ENCODE measurements around the gene ZNRF1.
"Not testable (repeated sequence)": the region's sequence is repeated elsewhere in the genome, so short reads cannot be mapped to it uniquely, and the experiment has no call there.

ZNRF1 gene

DNA sequence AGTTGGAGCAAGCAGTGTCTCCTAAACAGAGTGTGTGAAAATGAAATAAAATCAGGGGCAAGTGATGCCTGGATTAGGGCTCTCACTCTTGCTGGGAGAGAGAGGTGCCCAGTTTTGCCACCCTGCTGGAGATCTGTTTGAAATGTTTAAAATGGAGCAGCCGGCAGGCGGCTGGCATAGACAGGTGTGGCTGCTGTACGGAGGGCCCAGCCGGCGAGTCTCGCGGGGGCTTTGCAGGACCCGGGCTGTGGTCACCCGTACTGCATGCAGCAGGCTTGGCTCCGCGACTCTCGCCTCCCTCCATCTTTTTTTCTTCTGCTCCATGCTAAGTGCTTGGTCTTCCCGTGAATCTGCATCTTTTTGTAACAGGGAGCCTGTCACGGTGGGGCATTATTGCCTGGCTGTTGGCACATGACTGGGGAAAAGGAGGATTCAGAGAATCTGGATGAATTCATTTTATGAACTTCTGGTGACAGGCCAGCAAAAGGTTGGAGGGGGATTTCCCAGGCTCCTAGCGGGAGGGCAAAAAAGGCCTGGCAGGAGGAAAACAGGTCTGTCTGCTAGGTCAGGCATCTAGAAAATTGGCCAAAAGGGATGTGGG, 1.8 kb downstream of the ZNRF1 start:
- DNase-seq (ENCODE audit: low read depth in 1 of 2, low spot score in 1 of 2): no peak

DNA sequence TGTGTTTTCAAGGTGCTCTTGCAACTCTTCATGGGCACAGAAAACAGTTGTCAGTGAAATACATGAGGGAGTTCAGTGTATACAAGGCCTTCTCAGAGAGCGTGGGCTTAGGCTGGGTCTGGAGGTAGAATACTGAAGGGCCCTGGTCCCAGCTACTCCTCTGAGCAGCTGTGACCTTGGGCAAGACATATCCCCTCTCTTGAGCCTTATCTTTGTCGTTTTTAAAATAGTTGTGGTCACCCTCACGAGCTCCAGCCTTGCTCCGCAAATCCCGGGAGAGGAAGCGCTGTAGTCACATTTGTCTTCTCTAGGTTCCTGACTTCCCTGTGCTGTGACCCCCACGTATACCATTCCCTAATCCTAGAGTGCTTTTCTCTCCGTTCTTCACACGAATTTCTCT, 3.6 kb downstream of the ZNRF1 start:
- DNase-seq (ENCODE audit: low read depth in 1 of 2, low spot score in 1 of 2): no peak

DNA sequence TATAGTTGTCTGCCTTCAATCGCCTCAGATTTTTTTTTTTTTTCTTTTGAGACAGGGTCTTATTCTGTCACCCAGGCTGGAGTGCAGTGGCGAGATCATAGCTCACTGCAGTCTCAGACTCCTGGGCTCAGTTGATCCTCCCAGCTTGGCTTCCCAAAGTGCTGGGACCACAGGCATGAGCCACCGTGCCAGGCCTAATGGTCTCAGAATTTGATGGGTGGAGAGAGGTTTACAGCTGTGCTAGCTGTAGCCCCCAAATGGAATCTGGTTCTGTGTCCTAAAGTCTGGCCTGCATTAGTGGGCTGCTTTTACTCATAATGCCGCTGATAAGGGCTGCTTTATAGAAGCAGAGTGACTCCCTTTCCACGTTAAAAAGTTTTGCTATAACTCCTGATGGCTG, 5.1 kb downstream of the ZNRF1 start:
- no peak for DNase-seq (ENCODE audit: low read depth in 1 of 2, low spot score in 1 of 2)

DNA sequence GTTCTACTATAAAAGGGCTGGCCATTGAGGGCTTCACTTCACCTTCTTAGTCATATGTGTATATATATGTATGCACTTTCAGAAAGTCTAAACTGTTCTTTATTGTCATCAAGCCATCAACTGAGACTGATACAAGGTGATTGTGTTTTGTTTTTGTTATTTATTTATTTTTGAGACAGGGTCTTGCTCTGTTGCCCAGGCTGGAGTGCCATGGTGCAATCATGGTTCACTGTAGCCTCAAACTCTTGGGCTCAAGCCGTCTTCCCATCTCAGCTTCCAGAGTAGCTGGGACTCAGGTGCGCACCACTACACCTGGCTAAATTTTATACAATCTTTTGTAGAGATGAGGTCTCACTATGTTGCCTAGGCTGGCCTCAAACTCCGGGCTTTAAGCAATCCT, 5.6 kb downstream of the ZNRF1 start:
- DNase-seq (ENCODE audit: low read depth in 1 of 2, low spot score in 1 of 2): no peak

DNA sequence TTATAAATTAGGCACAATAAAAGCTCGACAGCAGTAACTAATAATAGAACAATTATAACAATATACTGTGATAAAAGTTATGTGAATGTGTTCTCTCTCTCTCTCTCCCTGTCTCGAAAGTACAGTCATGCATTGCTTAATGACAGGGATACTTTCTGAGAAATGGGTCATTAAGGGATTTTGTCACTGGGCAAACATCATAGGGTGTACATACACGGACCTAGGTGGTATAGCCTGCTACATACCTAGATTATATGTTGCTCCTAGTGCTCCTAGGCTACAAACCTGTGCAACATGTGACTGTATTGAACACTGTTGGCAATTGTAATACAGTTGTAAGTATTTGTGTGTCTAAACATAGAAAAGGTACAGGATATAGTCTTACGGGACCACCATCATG, 6.9 kb downstream of the ZNRF1 start:
- DNase-seq (ENCODE audit: low read depth in 1 of 2, low spot score in 1 of 2): no peak

DNA sequence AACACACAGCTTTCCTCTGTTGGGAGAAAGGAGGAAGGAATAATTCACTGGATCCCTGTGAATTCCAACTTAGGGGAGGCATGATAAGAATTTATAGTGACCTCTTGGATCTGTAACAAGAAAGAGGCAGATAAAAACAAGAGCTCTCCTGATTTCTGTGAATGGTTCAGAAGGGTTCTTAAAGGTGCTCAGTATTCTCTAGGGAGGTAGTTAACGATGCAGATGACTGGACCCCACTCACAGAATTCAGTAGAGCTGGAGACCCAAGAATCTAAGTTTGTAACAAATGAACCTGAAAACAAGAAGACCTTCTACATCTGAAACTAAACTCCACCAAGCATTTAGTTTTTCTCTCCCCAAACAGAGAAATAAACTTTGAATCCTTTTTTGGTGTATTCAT, 8.6 kb downstream of the ZNRF1 start:
- DNase-seq (ENCODE audit: low read depth in 1 of 2, low spot score in 1 of 2): no peak

DNA sequence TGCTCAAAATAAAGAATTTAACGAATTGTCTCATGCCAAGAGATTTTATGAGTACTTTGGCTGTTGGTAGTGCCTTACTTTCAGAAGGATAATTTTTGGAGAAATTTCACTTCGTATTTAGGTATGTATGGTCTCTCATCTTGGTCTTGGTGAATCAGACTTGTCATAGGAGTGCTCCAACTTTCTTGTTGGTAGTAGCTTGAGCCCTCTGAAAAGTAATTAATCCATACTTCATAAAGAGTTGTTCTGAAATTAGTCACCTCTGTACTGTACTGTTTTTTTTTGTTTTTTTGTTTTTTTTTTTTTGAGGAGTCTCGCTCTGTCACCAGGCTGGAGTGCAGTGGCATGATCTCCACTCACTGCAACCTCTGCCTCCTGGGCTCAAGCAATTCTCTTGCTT, 11.6 kb downstream of the ZNRF1 start:
- no peak for DNase-seq (ENCODE audit: low read depth in 1 of 2, low spot score in 1 of 2)

DNA sequence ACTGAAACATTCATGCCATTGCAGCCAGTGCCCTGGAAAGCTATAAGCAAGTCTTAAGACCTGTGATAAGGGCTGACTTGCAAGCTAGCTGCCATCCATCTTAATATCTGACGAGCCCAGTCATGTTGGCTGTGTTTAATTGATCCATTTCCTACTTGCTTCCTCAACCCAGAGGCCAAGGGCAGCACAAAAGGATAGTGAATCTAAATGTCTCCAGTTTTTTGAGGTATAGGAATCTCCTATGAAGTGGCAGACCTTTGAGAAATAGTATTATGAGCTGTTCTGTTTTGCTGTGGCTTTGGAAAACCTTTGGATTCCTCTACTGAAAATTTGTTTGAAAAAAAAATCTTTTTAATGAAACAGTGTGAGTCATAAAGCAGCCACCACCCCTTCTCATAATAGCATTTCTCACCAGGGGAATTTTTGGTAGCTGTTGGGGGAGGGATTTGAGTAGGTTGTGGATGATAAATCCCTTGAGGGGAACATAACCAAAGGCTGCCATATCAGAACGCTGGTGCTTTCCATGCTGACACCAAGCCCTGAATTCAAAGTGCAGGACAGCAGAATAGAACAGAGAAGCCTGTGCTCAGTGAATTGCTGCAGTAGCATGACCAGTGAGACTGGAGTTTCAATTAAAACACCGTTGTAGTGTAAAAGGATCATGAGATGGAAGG, 12.9 kb downstream of the ZNRF1 start:
- DNase-seq (ENCODE audit: low read depth in 1 of 2, low spot score in 1 of 2): peak in 1 of 2 donors; percentile 30

DNA sequence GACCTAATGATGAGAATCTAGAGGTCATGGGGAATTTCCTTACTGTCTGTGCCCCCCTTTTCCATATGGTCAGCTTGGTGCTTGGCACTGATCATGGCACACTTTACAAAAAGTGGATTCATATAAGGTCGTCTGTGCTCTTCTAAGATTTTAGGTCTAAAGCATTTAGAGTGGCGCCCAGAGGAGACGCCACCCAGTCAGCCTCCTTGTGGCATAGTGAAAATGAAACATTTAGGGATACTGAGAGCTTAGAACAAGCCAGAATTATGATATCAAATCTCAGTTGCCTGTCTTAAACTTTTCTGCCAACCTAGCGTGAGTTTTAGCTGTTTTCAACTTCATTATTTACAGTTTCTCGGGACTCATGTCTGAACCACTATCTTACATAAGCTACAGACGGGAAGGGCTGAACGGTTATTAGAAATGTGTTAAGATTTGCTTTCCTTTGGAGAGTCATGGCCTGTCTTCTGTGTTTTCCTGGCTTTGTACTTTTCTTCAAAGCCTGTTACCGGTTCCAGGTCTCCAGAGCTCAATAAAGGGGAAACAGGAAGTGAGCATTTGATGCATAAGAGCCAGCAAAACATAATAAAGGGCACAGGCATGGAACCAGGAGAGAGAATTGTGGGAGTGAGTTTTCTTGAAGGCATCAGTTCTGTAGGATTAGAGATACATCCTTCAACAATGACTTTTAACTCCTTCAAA, 13.7 kb downstream of the ZNRF1 start:
- DNase-seq (ENCODE audit: low read depth in 1 of 2, low spot score in 1 of 2): no peak

DNA sequence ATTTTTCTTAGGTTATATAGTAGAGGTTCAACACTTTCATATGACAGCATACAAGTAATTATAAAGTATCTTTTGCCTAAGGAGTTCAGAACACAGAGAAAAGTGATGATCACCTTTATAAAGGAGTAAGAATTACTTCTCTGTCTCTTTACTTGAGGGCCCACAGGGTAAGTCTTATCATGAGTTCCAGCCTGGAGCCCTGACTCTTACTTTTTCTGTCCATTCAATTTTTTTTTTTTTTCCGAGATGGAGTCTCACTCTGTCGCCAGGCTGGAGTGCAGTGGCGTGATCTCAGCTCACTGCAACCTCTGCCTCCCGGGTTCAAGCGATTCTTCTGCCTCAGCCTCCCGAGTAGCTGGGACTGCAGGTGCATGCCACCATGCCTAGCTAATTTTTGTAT, 14.3 kb downstream of the ZNRF1 start:
- DNase-seq (ENCODE audit: low read depth in 1 of 2, low spot score in 1 of 2): not testable (repeated sequence)

DNA sequence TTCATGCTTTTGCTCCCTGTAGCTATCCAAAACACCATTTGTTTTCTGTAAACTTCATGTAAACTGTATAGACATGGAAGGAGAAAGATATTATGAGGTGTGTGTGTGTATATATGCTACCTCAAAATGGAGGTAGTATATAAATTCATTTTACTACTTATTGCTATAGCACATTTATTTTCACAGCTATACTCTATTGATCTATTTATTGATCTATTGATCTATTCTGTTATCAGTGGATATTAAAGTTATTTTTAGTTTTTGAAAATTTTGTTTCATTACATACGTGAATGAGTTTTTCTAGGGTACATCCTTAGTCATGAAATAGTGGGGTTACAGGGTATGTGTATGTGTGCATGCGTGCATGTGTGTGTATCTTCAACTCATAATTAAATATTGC, 15.5 kb downstream of the ZNRF1 start:
- DNase-seq (ENCODE audit: low read depth in 1 of 2, low spot score in 1 of 2): no peak

DNA sequence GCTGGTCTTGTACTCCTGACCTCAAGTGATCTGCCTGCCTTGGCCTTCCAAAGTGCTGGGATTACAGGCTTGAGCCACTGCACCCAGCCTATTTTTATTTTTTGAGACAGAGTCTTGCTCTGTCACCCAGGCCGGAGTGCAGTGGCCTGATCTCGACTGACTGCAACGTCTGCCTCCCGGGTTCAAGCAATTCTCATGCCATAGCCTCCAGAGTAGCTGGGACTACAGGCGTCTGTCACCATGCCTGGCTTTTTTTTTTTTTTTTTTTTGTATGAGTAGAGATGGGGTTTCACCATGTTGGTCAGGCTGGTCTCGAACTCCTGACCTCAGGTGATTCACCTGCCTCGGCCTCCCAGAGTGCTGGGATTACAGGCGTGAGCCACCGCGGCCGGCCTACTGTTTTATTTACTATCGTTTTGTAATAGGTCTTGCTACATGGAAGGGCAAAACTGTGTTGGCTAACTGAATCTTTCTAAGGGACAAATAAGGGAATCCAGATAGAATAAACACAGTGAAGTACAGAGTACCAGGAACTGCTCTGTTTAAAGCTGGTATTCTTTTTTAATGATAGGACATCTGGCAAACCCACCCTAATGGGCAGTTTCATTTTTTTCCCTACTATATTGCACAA, 17.7 kb downstream of the ZNRF1 start:
- DNase-seq (ENCODE audit: low read depth in 1 of 2, low spot score in 1 of 2): not testable (repeated sequence)

DNA sequence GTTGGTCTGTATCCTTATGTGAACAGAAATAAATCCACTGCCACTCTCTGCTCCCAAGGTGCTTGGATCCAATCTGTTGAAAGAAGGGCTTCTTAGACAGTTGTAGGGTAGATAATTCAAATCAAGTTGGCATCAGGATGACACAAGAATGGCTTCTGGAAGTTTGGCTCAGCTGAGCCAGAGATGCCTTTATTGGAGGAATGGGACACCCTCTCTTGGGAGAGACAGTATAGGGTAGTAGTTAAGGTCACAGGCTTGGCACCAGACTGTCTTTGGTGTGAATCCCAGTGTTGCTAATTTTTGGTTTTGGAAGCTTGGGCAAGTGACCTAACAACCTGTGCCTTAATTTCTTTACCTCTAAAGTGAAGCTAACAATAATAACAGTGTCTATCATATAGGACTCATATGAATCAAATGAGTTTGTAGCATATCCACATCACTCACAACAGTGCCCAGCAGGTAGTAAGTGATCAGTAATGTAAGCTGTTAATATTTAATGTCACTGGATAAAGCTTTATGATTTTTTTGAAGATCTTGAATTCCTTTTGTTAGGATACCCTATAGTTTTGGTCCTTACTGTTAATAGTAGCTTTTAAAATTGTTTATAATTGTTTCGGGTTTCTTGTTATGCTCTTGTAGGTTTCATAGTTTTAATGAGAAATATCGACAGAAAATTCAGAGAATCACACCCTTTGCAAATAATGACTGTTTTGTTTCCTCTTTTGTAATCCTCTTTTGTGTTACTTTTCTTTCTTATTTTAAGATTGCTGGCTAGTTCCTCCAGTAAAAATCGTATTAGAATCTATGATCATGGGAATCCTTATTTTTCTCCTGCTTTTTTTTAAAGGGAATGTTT, 19.1 kb downstream of the ZNRF1 start:
- no peak for DNase-seq (ENCODE audit: low read depth in 1 of 2, low spot score in 1 of 2)

DNA sequence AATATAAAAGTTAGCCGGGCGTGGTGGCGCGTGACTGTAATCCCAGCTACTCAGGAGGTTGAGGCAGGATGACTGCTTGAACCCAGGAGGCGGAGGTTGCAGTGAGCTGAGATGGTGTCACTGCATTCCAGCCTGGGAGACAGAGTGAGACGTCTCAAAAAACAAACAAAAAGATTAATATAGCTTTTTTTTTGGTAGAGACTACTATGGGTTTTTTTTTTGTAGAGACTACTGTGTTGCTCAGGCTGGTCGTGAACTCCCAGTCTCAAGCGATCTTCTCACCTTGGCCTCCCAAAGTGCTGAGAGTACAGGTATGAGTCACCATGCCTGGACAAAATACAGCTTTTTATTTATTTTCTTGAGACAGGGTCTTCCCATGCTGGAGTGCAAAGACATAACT, 20.2 kb downstream of the ZNRF1 start:
- DNase-seq (ENCODE audit: low read depth in 1 of 2, low spot score in 1 of 2): no peak

DNA sequence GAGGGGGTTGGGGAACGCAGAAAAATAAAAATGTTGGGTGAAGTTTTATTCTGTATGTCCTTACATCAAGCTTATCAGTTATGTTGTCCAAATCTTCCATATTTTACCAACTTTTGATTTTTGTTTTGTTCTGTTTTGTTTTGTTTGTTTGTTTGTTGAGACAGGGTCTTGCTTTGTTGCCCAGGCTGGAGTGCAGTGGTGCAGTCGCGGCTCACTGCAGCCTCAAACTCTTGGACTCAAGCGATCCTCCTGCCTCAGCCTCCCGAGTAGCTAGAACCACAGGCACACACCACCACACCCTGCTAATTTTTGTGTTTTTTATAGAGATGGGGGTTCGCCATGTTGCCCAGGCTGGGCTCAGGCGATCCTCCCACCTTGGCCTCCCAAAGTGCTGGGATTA, 20.8 kb downstream of the ZNRF1 start:
- DNase-seq (ENCODE audit: low read depth in 1 of 2, low spot score in 1 of 2): no peak

DNA sequence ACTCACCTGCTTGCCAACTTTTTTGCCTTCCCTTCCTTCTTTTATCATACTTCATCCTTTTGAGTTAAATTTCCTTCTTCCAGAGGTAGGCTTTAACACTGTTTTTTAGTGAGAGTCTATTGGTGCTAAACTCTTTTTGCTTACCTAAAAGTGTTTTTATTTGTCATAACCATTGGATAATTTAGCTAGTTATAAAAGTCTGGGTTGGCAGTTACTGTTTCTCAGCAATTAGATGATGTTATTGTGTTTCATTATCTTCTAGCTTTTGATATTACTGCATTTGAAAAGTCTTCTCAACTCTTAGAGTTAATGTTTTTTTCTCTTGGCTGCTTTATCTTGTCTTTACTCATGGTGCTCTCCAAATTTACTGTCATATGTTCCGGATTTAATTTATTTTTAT, 22.6 kb downstream of the ZNRF1 start:
- no peak for DNase-seq (ENCODE audit: low read depth in 1 of 2, low spot score in 1 of 2)

DNA sequence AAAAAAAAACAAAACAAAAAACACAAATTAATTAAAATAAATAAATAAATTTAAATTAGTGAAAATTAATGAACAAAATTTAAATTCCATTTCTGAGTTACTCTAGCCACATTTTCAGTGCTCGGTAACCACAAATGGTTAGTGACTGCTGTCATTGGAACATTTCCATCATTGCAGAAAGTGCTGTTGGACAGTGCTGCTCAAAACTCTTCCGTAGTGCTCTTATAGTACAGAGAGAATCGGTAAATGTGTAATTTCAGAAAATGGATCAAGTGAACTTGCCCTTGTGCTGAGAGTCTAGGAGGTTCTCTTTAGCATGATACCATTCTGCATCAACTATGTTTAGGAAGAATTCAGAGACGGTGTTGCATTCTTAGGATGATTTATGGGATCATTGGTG, 23.7 kb downstream of the ZNRF1 start:
- DNase-seq (ENCODE audit: low read depth in 1 of 2, low spot score in 1 of 2): no peak

DNA sequence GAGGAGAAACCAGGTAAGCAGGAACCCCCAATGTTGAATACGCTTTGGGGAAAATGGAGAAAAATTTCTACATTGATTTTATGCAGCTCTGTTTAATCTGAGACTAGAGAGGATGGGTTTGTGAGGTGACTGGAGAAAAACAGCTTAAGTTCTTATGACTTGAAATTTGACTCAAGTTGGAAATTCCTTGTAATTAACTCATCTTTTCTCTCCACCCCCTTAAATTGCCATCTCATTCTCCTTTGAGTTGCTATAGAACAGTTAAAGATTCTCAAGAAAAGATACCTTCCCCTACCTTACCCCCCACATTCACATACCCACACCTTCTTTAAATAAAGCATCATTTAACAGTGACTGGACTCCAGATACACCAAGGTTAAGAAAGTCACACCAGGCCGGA, 24.2 kb downstream of the ZNRF1 start:
- DNase-seq (ENCODE audit: low read depth in 1 of 2, low spot score in 1 of 2): no peak

DNA sequence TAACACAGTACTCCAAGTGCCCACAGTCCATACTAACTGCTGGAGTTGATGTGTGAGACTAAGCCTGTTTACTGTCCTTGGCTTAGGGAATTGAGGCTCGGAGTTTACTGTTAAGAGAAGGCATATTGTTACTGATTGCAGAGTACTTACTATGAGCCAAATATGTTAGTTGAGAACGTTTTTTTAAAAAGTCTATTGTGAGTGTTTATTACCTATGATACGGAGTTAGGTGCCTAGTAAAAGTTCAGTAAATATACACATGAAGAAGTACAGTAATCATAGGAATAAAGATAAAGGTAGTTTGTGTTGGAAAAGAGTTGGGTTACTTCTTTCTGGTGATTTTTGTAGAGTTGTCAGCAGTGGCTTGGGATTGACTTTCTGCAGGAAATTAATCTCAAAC, 25.4 kb downstream of the ZNRF1 start:
- no peak for DNase-seq (ENCODE audit: low read depth in 1 of 2, low spot score in 1 of 2)

DNA sequence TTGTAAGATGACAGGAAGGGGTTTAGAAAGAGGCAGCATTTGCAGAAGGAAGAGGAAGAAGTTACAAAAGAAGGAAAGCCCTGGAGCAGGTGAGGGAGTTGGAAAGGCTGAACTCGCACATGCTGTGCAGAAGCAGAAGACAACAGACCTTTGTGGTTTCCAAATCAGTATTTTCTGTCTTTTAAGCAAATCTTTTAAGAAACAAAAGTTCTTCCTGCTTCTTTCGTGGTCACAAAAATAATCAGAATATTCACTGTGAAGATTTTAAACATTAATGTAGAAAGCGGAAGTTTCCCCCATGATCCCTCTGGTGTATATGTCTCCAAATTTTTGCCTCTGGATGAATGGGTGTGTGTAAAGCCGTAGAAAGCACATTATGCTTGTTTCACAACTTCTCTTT, 25.8 kb downstream of the ZNRF1 start:
- no peak for DNase-seq (ENCODE audit: low read depth in 1 of 2, low spot score in 1 of 2)

DNA sequence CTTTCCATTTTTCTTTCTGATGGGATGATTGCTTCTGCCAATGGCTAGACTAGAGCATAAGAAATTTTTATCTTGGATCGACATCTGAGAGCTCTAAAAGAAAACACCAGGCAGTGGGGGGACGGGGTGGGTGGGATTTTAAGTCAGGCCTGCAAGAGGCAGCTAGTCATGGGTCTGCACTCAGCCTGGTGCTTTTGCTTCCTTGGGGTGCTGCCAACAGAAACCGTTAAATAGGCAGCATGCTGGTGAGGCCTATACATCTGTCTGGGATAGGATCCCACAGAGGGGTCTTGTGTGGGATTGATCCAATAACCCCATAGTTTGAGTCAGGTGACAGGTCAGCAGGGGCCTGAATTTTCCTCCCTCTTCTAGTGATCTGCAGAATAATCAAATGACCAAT, 26.9 kb downstream of the ZNRF1 start:
- DNase-seq (ENCODE audit: low read depth in 1 of 2, low spot score in 1 of 2): no peak

All from activated T-helper 1 cell treated with anti-CD3 and anti-CD28 coated beads, Interleukin-2, amount 50 U/mL, for 16 hours (primary cell).